MM.1S (cell line): ENCODE results near the gene CLDN6.

ENCODE experiments used
- DNase-seq: peaks from one replicate; pipeline ENCODE4 v3.0.0-alpha.2; 2015
- H2AFZ ChIP-seq: fragments of 300-600 bp; sonication (generic); 2 replicates; pipeline ENCODE4 v1.6.0; 2016; ENCODE audit warnings: antibody characterized with exemption, low read length
- H3F3A ChIP-seq: fragments of 300-600 bp; sonication (generic); 2 replicates; pipeline ENCODE4 v1.6.1; 2016; ENCODE audit warnings: mild to moderate bottlenecking, antibody characterized with exemption, low read length, moderate library complexity, mixed read lengths; ENCODE audit not compliant: insufficient read depth
- H3K27ac ChIP-seq: fragments of 300-600 bp; sonication (generic); 2 replicates; pipeline ENCODE4 v1.5.1; 2016; ENCODE audit warnings: mild to moderate bottlenecking, low read length
- H3K27me3 ChIP-seq: fragments of 300-600 bp; sonication (generic); replicated peaks from 2 replicates; pipeline ENCODE4 v1.6.0; 2016; ENCODE audit warnings: low read length; ENCODE audit not compliant: insufficient read depth
- H3K36me3 ChIP-seq: fragments of 300-600 bp; sonication (generic); replicated peaks from 2 replicates; pipeline ENCODE4 v1.6.1; 2016; ENCODE audit warnings: mild to moderate bottlenecking, low read length, mixed read lengths; ENCODE audit not compliant: insufficient read depth
- H3K4me1 ChIP-seq: fragments of 300-600 bp; sonication (generic); 2 replicates; pipeline ENCODE4 v1.6.1; 2016; ENCODE audit warnings: low read length, mixed read lengths
- H3K4me2 ChIP-seq: fragments of 300-600 bp; sonication (generic); 2 replicates; pipeline ENCODE4 v1.6.0; 2016; ENCODE audit warnings: low read depth, low read length
- H3K4me3 ChIP-seq: fragments of 300-600 bp; sonication (generic); 2 replicates; pipeline ENCODE4 v1.5.1; 2016; ENCODE audit warnings: low read length, mixed read lengths
- H3K79me2 ChIP-seq: fragments of 300-600 bp; sonication (generic); 2 replicates; pipeline ENCODE4 v1.6.1; 2016; ENCODE audit warnings: mixed run types, low read length, mixed read lengths
- H3K9ac ChIP-seq: fragments of 300-600 bp; sonication (generic); 2 replicates; pipeline ENCODE4 v1.6.1; 2016; ENCODE audit warnings: low read length, mixed read lengths
- H3K9me2 ChIP-seq: fragments of 300-600 bp; sonication (generic); replicated peaks from 2 replicates; pipeline ENCODE4 v1.6.1; 2016; ENCODE audit warnings: mild to moderate bottlenecking, low read length, mixed read lengths; ENCODE audit not compliant: insufficient read depth
- H3K9me3 ChIP-seq: fragments of 300-600 bp; sonication (generic); replicated peaks from 2 replicates; pipeline ENCODE4 v1.6.1; 2016; ENCODE audit warnings: mild to moderate bottlenecking, low read length, mixed read lengths; ENCODE audit not compliant: insufficient read depth
- H4K20me1 ChIP-seq: fragments of 300-600 bp; sonication (generic); 2 replicates; pipeline ENCODE4 v1.6.1; 2016; ENCODE audit warnings: mild to moderate bottlenecking, low read length, moderate library complexity, mixed read lengths; ENCODE audit not compliant: insufficient read depth
- EZH2 ChIP-seq: fragments of 300-600 bp; sonication (generic); optimal IDR thresholded peaks from 2 replicates; pipeline ENCODE3; 2017; ENCODE audit warnings: low read depth, mild to moderate bottlenecking, antibody characterized with exemption, low read length, mixed read lengths
- EZH2phosphoT487 ChIP-seq: fragments of 300-600 bp; sonication (generic); IDR thresholded peaks from 2 replicates; pipeline ENCODE4 v1.6.1; 2018; ENCODE audit warnings: antibody characterized with exemption, low read length
- TF ChIP-seq, protein P1 (sequence below): fragments of 300-600 bp; sonication (generic); IDR thresholded peaks from 2 replicates; pipeline ENCODE4 v1.5.1; 2016; ENCODE audit warnings: antibody characterized with exemption, low read length, mixed read lengths

CLDN6 gene

DNA sequence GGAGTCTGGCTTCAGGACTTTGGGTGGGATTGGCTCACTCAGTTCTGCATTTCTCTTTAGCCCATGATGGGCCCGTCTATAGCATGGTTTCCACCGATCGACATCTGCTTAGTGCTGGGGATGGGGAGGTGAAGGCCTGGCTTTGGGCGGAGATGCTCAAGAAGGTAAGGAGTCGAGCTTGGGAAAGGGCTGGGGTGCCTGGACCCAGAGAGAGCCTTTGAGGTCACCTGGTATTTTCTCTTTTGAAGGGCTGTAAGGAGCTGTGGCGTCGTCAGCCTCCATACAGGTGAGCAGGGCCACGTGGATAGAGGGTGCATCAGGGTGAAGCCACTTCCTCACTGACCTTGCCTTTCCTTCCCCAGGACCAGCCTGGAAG is 8.0 kb upstream of the CLDN6 start:
- Histone ChIP-seq H3K27me3 (peaks cover 31% of the 10 kb centered on the region), H3K36me3 (no peaks in the 10 kb centered on the region), H3K4me1 (peaks cover 4% of the 10 kb centered on the region), H3K9ac (no peak overlapping the region), H3K27ac (no peak overlapping the region), H3K4me2 (no peak overlapping the region), H3K4me3 (no peak overlapping the region), H3F3A (0 out of 2 replicates have a peak, but pooled peaks cover 14% of the 10 kb centered on the region), H3K79me2 (no peaks in the 10 kb centered on the region), H2AFZ (no peak overlapping the region), H3K9me2 (no peaks in the 10 kb centered on the region), H3K9me3 (no peaks in the 10 kb centered on the region), H4K20me1 (no peaks in the 10 kb centered on the region)
- TF ChIP-seq EZH2phosphoT487 (no peak), EZH2 (no peak)
- TF ChIP-seq, protein P1, sequence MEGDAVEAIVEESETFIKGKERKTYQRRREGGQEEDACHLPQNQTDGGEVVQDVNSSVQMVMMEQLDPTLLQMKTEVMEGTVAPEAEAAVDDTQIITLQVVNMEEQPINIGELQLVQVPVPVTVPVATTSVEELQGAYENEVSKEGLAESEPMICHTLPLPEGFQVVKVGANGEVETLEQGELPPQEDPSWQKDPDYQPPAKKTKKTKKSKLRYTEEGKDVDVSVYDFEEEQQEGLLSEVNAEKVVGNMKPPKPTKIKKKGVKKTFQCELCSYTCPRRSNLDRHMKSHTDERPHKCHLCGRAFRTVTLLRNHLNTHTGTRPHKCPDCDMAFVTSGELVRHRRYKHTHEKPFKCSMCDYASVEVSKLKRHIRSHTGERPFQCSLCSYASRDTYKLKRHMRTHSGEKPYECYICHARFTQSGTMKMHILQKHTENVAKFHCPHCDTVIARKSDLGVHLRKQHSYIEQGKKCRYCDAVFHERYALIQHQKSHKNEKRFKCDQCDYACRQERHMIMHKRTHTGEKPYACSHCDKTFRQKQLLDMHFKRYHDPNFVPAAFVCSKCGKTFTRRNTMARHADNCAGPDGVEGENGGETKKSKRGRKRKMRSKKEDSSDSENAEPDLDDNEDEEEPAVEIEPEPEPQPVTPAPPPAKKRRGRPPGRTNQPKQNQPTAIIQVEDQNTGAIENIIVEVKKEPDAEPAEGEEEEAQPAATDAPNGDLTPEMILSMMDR = no peak
- DNase-seq = no peak

DNA sequence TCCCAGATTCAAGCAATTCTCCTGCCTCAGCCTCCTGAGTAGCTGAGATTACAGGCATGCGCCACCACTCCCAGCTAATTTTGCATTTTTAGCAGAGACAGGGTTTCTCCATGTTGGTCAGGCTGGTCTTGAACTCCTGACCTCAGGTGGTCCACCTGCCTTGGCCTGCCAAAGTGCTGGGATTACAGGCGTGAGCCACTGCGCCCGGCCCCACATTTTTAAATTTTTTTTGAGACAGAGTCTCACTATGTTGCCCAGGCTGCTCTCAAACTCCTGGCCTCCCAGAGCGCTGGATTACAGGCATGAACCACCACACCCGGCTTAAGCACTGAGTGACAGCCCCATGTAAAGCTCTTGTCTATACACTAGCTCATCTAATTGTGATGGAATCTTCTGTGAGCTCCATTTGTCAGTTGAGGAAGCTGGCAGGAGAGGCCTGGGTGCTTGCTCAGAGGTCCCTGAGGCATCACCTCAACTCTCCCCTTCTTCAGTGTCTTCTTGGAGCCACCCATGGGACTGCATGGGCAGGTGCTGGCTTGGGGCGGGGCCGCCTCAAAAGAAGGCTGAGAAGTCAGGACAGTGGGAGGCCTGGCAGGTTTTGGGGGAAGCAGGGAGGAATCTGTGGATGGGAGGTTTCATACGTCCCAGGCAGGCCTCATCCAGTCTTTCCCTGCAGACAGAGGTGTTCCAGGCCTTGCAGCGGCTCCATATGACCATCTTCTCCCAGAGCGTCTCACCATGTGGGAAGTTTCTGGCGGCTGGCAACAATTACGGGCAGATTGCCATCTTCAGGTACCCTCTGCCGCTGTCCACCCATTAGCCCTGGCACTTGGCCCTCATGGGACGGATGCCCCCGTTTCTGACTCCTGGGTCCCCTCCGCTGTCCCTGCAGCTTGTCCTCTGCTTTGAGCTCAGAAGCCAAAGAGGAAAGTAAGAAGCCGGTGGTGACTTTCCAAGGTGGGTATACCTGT is 7.3 kb upstream of the CLDN6 start:
- Histone ChIP-seq H2AFZ (no peak overlapping the region), H3F3A (0 out of 2 replicates have a peak, but pooled peaks cover 14% of the 10 kb centered on the region), H3K27ac (no peak overlapping the region), H3K79me2 (no peaks in the 10 kb centered on the region), H3K4me3 (no peak overlapping the region), H3K36me3 (no peaks in the 10 kb centered on the region), H3K9me2 (no peaks in the 10 kb centered on the region), H3K9me3 (no peaks in the 10 kb centered on the region), H3K4me1 (peaks cover 8% of the 10 kb centered on the region), H3K27me3 (peaks cover 24% of the 10 kb centered on the region), H4K20me1 (no peaks in the 10 kb centered on the region), H3K9ac (no peak overlapping the region), H3K4me2 (no peak overlapping the region)
- DNase-seq = no peak
- TF ChIP-seq EZH2 (no peak), EZH2phosphoT487 (no peak)
- TF ChIP-seq, protein P1 = no peak

DNA sequence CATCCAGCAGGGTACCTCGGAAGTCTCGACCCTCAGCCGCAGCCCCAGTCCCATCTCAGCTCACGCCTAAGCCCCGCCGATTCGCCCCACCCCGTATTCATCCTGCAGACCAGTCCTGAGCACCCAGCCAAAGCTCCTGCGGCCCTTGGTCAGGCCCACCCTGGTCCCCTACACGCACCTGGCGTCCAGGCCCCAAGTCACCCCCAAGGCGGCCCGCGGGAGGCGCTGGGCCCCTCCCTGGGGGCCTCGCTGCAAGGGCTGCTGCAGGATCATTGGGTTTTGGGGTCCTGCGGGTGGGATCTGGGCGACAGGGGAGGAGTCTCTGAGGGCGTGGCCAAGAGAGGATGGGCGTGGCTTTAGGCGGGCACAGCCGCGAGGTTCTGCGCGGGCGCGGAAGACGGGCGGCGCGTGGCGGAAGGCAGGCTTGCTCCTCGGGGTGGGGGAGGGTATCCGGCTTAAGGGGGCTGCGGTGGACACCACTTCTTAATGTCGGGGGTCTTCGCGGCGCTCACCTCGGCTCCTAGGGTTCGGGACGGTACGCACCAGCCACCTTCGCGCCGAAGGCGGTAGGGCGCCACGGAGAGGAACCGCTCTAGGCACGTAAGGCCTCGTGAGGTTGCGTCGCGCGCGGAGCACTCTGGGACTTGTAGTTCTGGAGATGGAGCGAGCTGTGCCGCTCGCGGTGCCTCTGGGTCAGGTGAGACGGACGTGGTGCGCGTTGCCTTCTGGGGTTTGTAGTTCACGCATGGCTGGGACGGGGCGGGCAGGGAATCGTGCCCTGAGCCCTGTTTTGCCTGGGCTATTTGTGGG is 5.9 kb upstream of the CLDN6 start, which contains the start of the genes HCFC1R1 and THOC6:
Gene HCFC1R1 (minus strand): TSS at position 274 of the 810 bp plus-strand sequence. CDS start 1 bp downstream, at position 273.
Gene THOC6 (plus strand): TSS at position 367 of the 810 bp plus-strand sequence. CDS start 292 bp downstream, at position 659.
- Histone ChIP-seq H3K4me1 (peaks cover 8% of the 10 kb centered on the region), H3K79me2 (no peaks in the 10 kb centered on the region), H3K9me3 (no peaks in the 10 kb centered on the region), H3K36me3 (no peaks in the 10 kb centered on the region), H3K9ac (peak within 1 kb of the TSS; percentile 82), H4K20me1 (no peaks in the 10 kb centered on the region), H2AFZ (peak within 1 kb of the TSS; percentile 86), H3K27ac (peak within 1 kb of the TSS; percentile 60; the same call in 1 of the 2 replicates), H3F3A (0 out of 2 replicates have a peak, but pooled peaks cover 14% of the 10 kb centered on the region), H3K27me3 (peaks cover 16% of the 10 kb centered on the region), H3K9me2 (no peaks in the 10 kb centered on the region), H3K4me2 (peak within 1 kb of the TSS; percentile 74), H3K4me3 (peak within 1 kb of the TSS; percentile 78)
- TF ChIP-seq EZH2phosphoT487 = no peak
- TF ChIP-seq, protein P1 = no peak
- no peak for TF ChIP-seq EZH2
- DNase-seq = peak; percentile 99
